ENCODE results near the gene RAP1GAP2.
"Not testable (repeated sequence)": the region's sequence is repeated elsewhere in the genome, so short reads cannot be mapped to it uniquely, and the experiment has no call there.

The RAP1GAP2 gene

DNA sequence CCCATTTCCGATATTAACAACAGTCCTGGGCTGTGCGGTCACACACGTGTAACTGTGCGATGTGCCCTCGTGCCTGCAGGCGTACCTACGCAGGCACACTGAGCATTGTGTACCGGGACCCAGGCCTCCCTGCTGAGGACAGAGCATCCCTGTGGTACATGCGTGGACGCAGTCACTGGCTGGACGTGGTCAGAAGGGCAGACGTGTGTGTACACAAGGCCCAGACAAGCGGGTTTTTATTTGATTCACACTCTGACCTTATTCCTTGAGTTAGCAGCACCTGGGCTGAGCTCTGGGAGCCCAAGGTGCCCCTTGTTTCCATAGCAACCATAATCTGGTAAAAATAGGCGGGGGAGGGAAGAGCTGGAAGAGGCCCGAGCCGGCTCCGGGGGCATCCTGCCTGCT lies 19.5 kb downstream of the RAP1GAP2 start:
- DNase-seq, result no peak

DNA sequence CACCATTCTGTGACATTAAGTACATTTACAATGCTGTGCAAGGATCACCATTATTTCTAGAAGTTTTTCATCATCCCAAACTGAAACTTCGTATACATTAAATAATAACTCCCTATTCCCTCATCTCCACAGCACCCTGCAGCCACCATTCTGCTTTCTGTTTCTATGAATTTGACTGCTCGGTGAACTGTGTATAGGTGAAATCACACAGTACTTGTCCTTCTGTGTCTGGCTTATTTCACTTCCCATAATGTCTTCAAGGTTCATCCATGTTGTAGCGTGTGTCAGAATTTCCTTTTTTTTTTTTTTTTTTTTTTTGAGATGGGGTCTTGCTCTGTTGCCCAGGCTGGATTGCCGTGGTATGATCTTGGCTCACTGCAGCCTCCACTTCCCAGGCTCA lies 20.4 kb downstream of the RAP1GAP2 start:
- no peak for DNase-seq

DNA sequence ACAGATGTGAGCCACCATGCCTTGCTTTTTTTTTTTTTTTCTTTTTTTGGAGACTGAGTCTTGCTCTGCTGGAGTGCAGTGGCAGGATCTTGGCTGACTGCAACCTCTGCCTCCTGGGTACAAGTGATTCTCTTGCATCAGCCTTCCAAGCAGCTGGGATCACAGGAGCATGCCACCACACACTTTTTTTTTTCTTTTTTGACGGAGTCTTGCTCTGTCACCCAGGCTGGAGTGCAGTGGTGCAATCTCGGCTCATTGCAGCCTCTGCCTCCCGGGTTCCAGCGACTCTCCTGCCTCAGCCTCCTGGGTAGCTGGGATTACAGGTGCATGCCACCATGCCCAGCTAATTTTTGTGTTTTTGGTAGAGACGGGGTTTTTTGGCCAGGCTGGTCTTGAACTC lies 23.1 kb downstream of the RAP1GAP2 start:
- DNase-seq, result not testable (repeated sequence)

DNA sequence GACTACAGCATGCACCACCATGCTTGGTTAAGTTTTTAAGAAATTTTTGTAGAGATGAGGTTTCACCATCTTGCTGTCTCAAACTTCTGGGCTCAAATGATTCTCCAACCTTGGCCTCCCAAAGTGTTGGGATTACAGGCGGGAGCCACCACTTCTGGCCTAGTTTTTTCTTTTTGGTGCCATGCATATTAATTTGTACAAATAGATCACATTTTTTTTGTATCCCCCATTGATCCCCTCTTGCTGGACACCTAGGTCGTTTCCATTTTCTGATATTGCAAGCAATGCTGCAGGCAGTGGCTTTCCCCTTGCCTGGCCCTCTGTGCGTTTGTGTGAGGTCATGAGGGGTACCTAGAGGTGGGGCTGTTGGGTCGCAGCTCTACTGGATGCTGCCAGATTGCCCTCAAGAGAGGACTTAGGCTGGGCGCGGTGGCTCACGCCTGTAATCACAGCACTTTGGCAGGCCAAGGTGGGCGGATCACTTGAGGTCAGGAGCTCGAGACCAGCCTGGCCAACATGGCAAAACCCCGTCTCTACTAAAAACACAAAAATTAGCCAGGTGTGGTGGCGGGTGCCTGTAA lies 23.8 kb downstream of the RAP1GAP2 start:
- DNase-seq, result no peak

DNA sequence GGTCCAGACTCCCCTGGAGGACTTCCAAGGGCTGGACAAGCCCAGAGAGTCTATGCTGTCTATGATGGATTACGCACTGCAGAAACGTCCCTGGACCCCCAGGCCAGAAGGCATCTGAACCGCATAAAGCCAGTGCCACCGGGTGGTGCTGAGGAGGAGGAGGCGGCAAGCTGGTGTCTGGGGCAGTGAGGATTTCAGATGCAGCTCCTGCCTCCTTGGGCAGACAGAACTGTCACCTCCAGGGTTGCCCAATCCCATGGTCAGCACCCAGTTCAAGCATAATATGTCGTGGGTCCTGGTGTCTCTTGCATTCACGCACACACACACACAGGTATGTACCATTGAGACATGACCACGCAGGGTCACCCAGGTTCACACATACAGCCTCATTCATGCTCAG lies 25.6 kb downstream of the RAP1GAP2 start:
- no peak for DNase-seq

DNA sequence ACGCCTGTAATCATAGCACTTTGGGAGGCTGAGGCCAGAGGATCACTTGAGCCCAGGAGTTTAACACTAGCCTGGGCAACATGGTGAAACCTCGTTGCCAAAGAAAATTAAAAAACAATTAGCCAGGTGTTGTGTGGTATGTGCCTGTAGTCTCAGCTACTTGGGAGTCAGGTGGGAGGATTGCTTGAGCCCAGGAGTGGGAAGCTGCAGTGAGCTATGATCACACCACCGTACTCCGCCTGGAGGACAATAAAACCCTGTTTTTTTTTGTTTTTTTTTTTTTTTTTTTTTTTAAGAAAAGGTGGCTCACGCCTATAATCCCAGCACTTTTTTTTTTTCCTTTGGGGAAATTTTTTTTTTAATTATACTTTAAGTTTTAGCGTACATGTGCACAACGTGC lies 26.1 kb downstream of the RAP1GAP2 start:
- DNase-seq, result no peak

DNA sequence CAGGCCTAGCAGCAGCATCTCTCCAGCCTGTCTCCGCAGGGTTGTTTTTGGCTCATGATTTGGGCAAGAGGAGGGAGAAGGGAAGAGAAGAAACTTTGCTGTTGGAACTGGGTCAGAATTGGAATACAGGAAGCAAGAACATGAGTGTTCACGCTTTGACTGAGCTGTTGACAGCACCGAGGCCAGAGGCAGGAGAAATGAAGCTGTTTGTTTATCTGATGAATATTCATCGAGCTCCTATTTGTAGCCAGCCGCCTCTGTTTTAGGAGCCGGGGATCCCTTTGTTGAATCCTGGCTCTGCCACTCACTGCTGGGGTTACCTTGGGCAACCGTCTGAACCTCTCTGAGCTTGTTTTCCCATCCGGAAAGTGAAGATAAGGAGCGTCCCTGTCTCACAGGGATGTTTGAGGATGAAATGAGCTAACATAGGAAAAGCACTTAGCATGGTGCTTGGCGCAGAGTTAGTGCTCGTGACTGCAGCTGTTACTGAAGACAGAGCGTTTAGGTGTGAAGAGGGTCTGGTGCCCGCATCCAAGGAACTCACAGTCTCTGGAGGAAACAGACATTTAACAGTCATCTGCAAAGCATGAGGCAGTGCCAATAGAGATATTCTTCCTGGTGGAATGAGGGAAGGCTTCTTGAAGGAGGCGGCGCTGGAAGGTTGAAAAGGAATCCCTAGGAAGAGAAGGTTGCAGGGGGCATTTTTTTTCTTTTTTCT lies 29.2 kb downstream of the RAP1GAP2 start:
- DNase-seq, result no peak

DNA sequence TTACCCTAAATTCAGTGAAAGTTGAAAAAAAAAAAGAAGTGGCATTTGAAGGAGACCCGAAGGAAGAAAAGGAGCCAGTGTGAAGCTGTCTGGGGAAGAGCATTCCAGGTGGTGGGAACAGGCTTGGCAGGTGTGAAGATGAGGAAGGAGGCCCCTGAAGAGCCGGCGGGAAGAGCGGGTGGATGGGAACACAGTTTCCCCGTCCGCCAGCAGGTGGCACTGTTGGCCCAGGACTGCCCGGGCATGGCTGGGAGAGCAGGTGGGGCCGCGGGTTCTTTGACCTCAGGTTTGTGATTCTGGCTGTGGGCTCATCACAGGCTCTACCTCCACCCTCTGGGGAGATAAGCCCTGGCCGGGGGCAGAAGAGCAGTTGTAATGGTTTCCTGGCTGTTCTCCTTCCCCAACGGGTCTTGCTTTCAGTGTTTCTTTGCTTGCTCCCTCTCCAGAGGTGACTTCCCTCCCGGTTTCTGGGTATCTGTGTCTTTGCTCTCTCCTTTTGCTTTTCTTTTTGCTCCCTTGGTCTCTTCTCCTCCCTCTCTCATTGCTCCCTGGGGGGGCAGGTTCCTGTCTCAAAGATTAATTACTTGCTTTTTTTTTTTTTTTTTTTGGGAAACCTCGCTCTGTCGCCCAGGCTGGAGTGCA lies 32.3 kb downstream of the RAP1GAP2 start:
- peak; percentile 49 for DNase-seq

DNA sequence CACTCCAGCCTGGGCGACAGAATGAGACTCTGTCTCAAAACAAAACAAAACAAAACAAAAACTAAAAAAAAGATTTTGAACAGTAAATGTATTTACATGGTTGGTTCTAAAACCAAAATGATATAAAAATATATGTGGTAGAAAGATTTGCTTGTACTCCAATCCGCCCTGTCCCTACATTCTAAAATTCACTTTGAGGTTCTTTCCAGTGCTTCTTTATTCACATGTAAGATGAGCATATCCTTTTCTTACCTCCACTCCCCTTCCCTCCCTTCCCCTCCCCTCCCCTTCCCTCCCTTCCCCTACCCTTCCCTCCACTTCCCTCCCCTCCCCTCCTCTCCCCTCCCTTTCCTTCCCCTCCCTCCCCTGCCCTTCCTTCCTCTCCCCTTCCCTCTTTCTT lies 34.4 kb downstream of the RAP1GAP2 start:
- DNase-seq, result no peak

DNA sequence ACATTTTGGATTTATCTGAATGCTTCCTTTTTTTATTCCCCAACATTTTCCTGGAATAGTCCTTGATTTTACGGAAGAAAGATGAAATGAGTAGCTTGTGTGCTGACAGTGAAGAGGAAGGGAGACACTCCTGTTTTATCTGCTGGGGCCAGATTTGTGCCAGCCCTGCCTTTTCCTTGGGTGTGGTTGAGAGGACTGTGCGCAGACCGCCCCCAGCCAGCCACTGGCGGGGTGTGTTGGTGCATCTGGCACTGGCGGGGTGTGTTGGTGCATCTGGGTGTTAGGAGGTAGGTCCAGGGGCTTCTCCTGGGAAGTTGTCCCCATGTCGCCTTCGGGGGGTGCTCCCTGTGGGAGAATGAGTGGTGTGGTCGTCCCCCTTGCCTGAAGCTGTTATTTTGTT lies 39.5 kb downstream of the RAP1GAP2 start:
- DNase-seq, result no peak

DNA sequence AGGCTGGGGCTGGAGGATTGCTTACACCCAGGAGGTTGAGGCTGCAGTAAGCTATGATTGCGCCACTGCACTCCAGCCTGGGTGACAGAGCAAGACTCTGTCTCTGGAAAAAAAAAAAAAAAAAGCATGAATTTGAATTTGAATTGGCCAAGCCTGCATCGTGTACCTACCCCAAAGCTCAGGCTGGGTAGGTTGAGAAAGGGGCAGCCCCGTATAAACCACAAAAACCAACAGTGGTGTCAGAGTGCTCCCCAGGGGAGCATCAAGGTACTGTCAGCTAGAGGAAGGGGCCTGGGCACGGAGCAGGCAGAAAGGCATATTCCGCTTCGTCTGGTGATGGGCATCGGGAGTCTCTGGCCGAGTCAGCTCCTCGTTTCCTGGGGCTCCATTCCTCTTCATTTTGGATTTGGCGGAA lies 40.9 kb downstream of the RAP1GAP2 start:
- DNase-seq, result no peak

DNA sequence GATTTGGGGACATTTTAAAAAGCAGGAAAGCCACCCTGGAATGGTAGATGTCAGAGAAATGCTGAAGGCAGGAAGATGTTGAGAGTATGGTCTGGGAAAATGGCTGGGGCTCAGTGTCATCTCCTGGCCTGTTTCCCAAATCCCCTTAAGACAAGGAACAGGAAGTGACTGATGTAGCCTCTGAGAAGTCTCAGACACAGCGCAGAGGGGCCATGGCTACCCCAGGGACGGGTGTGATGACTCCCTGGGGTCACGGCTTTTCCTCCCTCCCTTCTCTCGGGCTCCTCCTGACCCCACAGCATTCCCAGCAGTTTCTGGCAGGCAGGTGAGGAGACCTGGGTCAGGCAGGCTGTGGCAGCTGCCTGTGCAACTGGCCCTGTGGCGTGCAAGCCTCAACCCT lies 45.4 kb downstream of the RAP1GAP2 start:
- no peak for DNase-seq

DNA sequence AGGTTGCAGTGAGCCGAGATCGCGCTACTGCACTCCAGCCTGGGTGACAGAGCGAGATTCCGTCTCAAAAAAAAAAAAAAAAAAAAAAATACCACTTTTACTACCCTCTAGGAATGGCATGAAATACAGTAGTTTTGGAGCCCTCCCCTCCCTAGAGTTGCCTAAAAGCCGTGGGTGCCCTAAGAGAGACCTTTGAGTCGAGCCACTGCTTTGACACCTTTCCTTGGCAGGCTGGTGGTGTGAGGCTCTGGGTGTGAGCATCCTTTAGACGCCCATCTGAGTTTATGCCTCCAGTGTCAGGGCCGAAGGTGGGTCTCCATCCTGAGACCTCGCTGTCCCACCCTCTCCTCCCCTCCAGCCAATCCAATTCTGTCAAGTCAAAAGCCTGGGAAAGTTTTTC lies 46.2 kb downstream of the RAP1GAP2 start:
- no peak for DNase-seq

DNA sequence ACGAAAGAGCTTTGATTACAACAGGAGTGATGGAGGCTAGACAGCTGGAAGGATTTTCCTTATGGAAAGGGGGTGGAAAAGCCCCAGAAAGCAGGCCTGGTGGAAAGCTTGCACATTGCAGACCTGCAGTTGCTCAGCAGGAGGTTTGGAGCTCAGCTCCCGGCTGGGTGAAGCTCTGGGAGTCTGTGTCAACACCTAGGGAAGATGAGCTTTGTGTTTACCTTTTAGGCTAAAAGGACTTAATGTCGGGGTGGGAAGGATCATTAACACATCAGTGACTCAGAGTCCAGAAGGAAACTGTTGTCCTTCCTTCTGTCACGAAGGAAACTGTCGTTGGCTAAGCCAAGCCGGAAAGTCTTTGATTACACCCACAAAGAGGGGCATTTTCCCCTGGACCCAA lies 48.2 kb downstream of the RAP1GAP2 start:
- DNase-seq, result peak; percentile 72

DNA sequence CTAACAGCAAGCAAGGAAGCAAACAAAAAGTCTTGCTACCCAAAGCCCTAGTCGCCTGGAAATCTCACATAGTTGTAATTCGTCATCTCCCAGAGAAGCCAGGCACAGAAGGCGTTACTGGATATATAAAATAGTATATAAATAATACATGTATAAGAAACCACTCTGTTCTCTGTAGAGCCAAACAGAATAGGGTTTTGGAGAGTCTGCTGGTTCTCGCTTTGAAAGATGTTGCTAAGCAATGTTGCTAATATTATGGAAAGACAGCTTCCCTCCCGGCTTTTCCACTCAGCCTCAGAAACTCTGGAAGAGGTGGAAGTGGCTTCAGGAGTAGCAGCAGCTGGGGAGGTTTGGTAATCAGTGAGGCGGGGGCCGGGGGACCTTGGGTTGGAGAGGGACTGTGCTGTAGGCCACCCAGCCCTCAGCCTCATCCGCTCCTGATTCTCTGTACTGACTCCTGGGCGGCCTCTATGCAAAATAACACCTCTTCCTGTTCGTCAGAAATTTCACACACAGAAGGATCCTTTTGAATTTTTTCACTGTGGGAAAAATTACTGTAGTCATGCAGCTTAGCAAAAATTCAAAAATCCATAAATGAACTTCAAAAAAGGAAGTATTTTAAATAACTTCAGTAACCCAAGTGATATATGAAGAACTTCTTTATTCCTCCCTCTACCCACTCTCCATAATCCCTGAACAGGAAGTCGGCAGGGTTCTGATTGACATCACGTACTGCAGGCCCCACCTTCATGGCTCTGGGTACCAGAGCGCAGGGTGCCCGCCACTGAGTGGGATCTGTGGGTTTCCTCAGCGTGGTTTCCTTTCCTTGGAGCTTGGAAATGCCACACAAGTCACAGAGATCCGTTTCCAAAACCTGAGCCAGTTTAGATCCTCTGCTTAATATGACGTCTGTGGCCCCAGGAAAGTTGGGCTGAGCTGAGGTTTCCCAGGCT lies 51.4 kb downstream of the RAP1GAP2 start:
- DNase-seq, result no peak

DNA sequence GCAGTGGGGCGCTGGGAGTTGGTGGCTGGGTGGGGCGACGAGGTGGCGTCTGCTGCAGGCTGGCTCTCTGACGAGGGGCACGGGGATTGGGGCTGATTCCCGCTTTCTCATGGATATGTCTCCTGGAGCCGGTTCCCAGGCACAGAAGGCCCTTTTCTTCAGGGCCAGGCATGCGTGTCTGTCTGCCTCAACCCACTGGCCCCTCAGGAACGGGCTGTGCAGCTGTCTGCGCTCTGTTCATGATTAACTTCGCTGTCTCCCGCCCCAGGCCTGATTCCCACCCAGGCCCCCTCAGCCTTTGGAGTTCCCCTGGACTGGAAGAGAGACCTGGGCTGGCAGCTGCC lies 53.1 kb downstream of the RAP1GAP2 start:
- no peak for DNase-seq

DNA sequence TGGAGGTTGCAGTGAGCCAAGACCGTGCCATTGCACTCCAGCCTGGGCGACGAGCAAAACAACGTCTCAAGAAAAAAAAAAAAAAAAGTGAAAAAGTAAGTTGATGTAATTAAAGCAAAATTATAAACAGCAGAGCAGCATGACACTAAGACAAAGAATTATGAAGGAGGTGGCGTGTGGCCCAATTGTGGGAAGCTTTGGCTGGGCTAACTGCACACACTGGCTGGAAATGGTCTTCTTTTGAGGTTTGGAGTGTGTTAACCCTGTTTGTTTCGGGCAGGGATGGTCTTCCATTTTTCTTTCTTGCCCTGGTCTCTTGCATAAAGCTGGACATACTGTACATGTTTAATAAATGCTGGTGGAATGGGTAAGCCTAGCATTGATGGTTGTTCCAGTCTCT lies 54.8 kb downstream of the RAP1GAP2 start:
- no peak for DNase-seq

DNA sequence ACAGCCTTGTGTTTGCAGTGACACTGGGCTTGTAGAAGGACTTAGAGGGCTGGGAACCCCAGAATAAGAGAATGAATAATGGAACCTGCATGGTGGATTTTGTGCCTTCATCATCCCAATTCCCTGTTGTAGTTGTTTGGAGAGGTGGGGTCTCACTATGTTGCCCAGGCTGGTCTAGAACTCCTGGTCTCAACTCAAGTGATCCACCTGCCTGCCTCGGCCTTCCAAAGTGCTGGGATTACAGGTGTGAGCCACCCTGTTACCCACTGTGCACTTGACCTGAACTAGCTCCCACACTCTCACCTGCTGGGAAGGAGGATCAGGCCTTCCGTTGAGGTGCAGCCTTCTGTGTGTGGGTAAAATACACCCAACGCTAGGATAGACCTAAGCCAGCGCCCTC lies 55.4 kb downstream of the RAP1GAP2 start:
- no peak for DNase-seq

DNA sequence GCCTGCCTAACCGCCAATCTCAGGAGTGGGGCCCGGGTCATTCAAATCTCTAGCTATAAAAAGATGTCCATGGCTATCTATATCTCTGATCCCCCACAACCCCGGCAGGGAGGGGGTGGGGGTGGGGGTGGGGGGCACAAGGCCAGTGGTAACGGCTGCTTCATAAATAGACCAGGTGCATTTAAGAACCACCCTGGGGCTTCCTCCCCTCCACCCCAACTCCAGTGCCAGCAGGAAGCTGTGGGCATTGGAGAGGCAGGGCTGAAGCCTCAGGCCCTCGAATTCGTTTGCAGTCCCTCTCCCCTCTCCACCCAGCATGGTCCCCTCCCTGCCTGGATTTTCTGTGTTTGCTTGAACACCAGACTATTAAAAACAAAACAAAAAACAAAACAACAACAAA lies 56.0 kb downstream of the RAP1GAP2 start:
- DNase-seq, result no peak

DNA sequence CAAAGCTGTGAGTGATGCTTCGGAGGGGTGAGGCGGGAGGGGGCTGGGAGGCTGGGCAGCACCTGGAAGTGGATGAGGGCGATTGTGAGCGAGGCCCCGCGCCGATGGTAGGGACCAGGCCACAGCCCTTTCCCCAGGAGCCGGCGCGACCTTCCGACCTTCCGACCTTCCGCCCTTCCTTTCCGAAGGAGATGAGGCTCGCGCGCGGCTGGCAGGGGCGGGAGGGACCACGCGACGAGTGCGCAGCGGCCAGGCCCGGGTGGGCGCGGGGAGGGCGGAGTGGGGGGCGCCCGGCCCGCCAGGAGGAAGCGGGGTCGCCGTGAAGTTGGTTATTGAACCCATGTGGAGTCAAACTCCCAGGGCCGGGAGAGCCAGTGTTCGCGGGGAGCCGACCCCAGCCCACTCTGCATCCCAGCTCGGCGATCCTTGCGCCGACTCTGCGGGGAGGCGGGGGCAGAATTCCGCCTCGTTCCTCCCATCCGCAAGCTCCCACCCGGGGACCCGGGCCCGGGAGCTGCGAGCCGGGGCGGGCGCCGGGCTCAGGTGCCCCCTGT lies 56.6 kb downstream of the RAP1GAP2 start:
- DNase-seq, result no peak

DNA sequence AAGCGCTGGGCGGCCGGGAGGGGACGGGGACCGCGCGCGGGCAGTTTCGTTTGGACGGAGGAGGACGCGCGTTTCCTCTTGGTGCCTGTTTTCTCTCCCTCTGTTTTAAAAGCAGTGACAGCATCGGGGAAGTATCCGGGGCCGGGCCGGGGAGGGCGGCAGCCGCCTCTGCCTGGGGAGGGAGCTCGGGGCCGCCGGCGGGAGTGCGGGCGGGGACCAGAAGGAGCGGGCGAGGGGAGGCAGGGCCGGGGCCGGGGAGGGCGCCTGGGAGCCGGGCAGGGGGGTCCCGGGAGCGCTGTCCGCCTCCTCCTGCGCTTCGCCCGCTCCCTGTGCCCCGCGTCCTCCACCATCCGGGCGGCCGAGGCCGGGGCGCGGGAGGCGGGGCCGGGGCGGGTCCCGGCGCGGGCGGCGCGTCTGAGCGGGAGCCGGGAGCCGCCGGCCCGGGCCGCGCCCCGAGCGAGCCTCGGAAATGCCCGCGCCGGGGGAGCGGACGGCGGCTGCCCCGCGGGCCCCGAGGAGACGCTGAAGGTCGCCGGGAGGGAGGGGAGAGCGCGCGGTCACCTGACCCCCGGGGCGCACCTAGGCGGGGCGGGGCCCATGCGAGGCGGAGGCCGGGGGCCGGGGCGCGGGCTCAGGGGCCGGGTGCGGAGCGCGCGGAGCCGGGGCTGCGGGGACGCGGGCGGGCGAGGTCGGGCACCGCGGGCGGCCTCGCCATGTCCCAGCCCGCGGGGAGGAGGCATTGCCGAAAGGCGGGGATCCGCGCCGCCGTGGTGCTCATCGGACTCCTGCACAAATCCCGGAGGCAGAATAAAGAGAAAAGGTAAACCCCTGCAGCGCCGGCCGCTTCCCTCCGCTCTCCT lies 57.3 kb downstream of the RAP1GAP2 start:
- peak; percentile 38 for DNase-seq

All from NCI-H345 (cell line).